IMR-90 (cell line): ENCODE data around the gene MBLAC2. TPM values are rescaled to one million over a fixed set of nuclear protein-coding genes. Genes with fewer than 3 reads are reported as not detected.

Experiments used
- ATAC-seq: fragments of 200-7000 bp; cut with Tn5 transposase; 2 replicates; pipeline ENCODE4 v1.9.1; 2020; ENCODE audit warnings: low read depth, mild to moderate bottlenecking, moderate library complexity
- BruUV-seq: library from RNA; stranded (reverse); fragments of 400-500 nt; replicated peaks from 2 replicates; lab custom pipeline; 2021; lab: Mats Ljungman, UMichigan
- CTCF ChIA-PET: fragments of 300-600 bp; formaldehyde crosslinking; extraction: SDS; loops from one replicate; lab custom pipeline; 2021; ENCODE audit warnings: antibody characterized with exemption; lab: Yijun Ruan, JAX
- POLR2A ChIA-PET: fragments of 300-600 bp; sonication (Branson Sonifier 250); formaldehyde crosslinking; loops from one replicate; lab custom pipeline; 2022; ENCODE audit warnings: antibody characterized with exemption; ENCODE audit not compliant: unreplicated experiment; lab: Charles Lee
- DNase-seq: peaks from one replicate; pipeline ENCODE4 v3.0.0; 2013
- H2AFZ ChIP-seq: replicated peaks from 2 replicates; pipeline ENCODE3; 2013; ENCODE audit warnings: low read length, mild to moderate bottlenecking; ENCODE audit not compliant: poor library complexity
- H2AK5ac ChIP-seq: 2 replicates; pipeline ENCODE4 v1.6.1; 2013; ENCODE audit warnings: low read depth, low read length, inconsistent platforms
- H2AK9ac ChIP-seq: replicated peaks from 2 replicates; pipeline ENCODE3; 2013; ENCODE audit warnings: mild to moderate bottlenecking, low read depth, low read length, moderate library complexity; ENCODE audit not compliant: poor library complexity
- H2BK120ac ChIP-seq: 2 replicates; pipeline ENCODE4 v1.6.1; 2013; ENCODE audit warnings: low read depth, low read length, inconsistent platforms
- H2BK15ac ChIP-seq: 3 replicates; pipeline ENCODE4 v1.6.1; 2013; ENCODE audit warnings: low read depth, low read length, inconsistent platforms
- H2BK20ac ChIP-seq: 2 replicates; pipeline ENCODE4 v1.6.1; 2013; ENCODE audit warnings: low read depth, mild to moderate bottlenecking, inconsistent platforms, low read length, moderate library complexity
- H2BK5ac ChIP-seq: 2 replicates; pipeline ENCODE4 v1.6.1; 2013; ENCODE audit warnings: mild to moderate bottlenecking, low read depth, low read length, inconsistent platforms; ENCODE audit not compliant: poor library complexity, severe bottlenecking
- H3K14ac ChIP-seq: replicated peaks from 2 replicates; pipeline ENCODE4 v1.6.1; 2013; ENCODE audit warnings: low read depth, low read length, inconsistent platforms
- H3K18ac ChIP-seq: 2 replicates; pipeline ENCODE4 v1.6.1; 2013; ENCODE audit warnings: low read depth, low read length, control low read depth
- H3K23ac ChIP-seq: 2 replicates; pipeline ENCODE4 v1.6.1; 2013; ENCODE audit warnings: low read depth, low read length, inconsistent platforms
- H3K27ac ChIP-seq: 2 replicates; pipeline ENCODE4 v1.5.1; 2013; ENCODE audit warnings: mild to moderate bottlenecking, control low read depth, low read length; ENCODE audit not compliant: insufficient read depth
- H3K27me3 ChIP-seq: 2 replicates; pipeline ENCODE4 v1.6.1; 2013; ENCODE audit warnings: low read length; ENCODE audit not compliant: control insufficient read depth, insufficient read depth
- H3K36me3 ChIP-seq: 2 replicates; pipeline ENCODE4 v1.6.1; 2013; ENCODE audit warnings: low read length, mixed read lengths; ENCODE audit not compliant: control insufficient read depth, insufficient read depth
- H3K4ac ChIP-seq: 2 replicates; pipeline ENCODE4 v1.6.1; 2013; ENCODE audit warnings: low read depth, low read length, inconsistent platforms
- H3K4me1 ChIP-seq: 2 replicates; pipeline ENCODE4 v1.6.1; 2013; ENCODE audit warnings: low read length, mixed read lengths; ENCODE audit not compliant: control insufficient read depth, insufficient read depth
- H3K4me2 ChIP-seq: 2 replicates; pipeline ENCODE4 v1.6.1; 2013; ENCODE audit warnings: low read depth, mild to moderate bottlenecking, control low read depth, low read length, moderate library complexity
- H3K4me3 ChIP-seq: 2 replicates; pipeline ENCODE4 v1.5.1; 2013; ENCODE audit warnings: low read depth, mild to moderate bottlenecking, control low read depth, low read length, moderate library complexity; ENCODE audit not compliant: insufficient read depth
- H3K56ac ChIP-seq: 2 replicates; pipeline ENCODE4 v1.6.1; 2013; ENCODE audit warnings: low read length, inconsistent platforms; ENCODE audit not compliant: insufficient read depth; ENCODE audit errors: extremely low read depth
- H3K79me1 ChIP-seq, 2 experiments: 2 replicates each; pipeline ENCODE4 v1.6.1; 2013; ENCODE audit warnings: low read length in 2 of 2, inconsistent platforms in 1 of 2, low read depth in 1 of 2
- H3K9ac ChIP-seq: 2 replicates; pipeline ENCODE4 v1.6.1; 2013; ENCODE audit warnings: low read depth, low read length, control low read depth
- H3K9me1 ChIP-seq: 2 replicates; pipeline ENCODE4 v1.6.1; 2013; ENCODE audit warnings: low read length, inconsistent platforms; ENCODE audit not compliant: insufficient read depth
- H3K9me3 ChIP-seq: 2 replicates; pipeline ENCODE4 v1.6.1; 2013; ENCODE audit warnings: low read length; ENCODE audit not compliant: control insufficient read depth, insufficient read depth
- H4K20me1 ChIP-seq: 2 replicates; pipeline ENCODE4 v1.6.1; 2013; ENCODE audit warnings: low read length, inconsistent platforms; ENCODE audit not compliant: insufficient read depth
- H4K5ac ChIP-seq: 2 replicates; pipeline ENCODE4 v1.6.1; 2013; ENCODE audit warnings: mild to moderate bottlenecking, low read depth, low read length, control low read depth
- H4K8ac ChIP-seq, 2 experiments: 2 replicates each; pipeline ENCODE4 v1.6.1; 2013; ENCODE audit warnings: low read depth in 2 of 2, low read length in 2 of 2, control low read depth in 1 of 2, inconsistent platforms in 1 of 2
- H4K91ac ChIP-seq: 2 replicates; pipeline ENCODE4 v1.6.1; 2013; ENCODE audit warnings: low read depth, low read length, inconsistent platforms; ENCODE audit not compliant: insufficient read depth
- BHLHE40 ChIP-seq: fragments of 150-350 bp; IDR thresholded peaks from 2 replicates; pipeline ENCODE4 v1.6.1; 2016; ENCODE audit warnings: mild to moderate bottlenecking, low read depth, low read length
- CEBPB ChIP-seq: IDR thresholded peaks from 2 replicates; pipeline ENCODE4 v1.6.1; 2012; ENCODE audit warnings: low read depth, low read length, improper control_type of control experiment
- CHD1 ChIP-seq: IDR thresholded peaks from 2 replicates; pipeline ENCODE4 v1.6.1; 2012; ENCODE audit warnings: low read depth, low read length, improper control_type of control experiment
- FOS ChIP-seq: fragments of 150-350 bp; IDR thresholded peaks from 2 replicates; pipeline ENCODE4 v1.6.1; 2016; ENCODE audit warnings: low read depth, low read length
- MAFK ChIP-seq: IDR thresholded peaks from 2 replicates; pipeline ENCODE4 v1.6.1; 2012; ENCODE audit warnings: low read depth, low read length, improper control_type of control experiment
- MXI1 ChIP-seq: IDR thresholded peaks from 2 replicates; pipeline ENCODE4 v1.6.1; 2012; ENCODE audit warnings: low read depth, mild to moderate bottlenecking, low read length, moderate library complexity, borderline replicate concordance
- POLR2A ChIP-seq: IDR thresholded peaks from 2 replicates; pipeline ENCODE4 v1.6.1; 2012; ENCODE audit warnings: mild to moderate bottlenecking, low read depth, low read length
- RCOR1 ChIP-seq: IDR thresholded peaks from 2 replicates; pipeline ENCODE4 v1.6.1; 2012; ENCODE audit warnings: mild to moderate bottlenecking, low read length, improper control_type of control experiment; ENCODE audit not compliant: insufficient replicate concordance
- RFX5 ChIP-seq: IDR thresholded peaks from 2 replicates; pipeline ENCODE4 v1.8.0; 2012; ENCODE audit warnings: low read depth, mild to moderate bottlenecking, low read length, moderate library complexity
- WGBS, 2 experiments: methylation state at CpG; one replicate each; pipeline versions ENCODE4 v1.1.5 to v1.1.7; 2013; ENCODE audit warnings: missing lambda C conversion rate in 2 of 2; ENCODE audit not compliant: insufficient read length in 1 of 2; ENCODE audit errors: extremely low coverage in 2 of 2; 5-methylcytosine and 5-hydroxymethylcytosine counted together
- dilution Hi-C: fragments of 300-500 bp; cut with HindIII; formaldehyde crosslinking; loops from one replicate; pipeline ENCODE4 v1.14.3; 2018; ENCODE audit warnings: low sequenced_read_pairs; ENCODE audit not compliant: unreplicated experiment
- in situ Hi-C: fragments of 300-500 bp; cut with MboI; formaldehyde crosslinking; loops from 3 replicates; pipeline ENCODE4 v1.14.3; 2019; ENCODE audit warnings: low sequenced_read_pairs, inconsistent platforms, mixed read lengths
- intact Hi-C: fragments of 100-400 bp; cut with micrococcal nuclease; formaldehyde crosslinking; loops from 2 replicates; pipeline ENCODE4 v1.10.0; 2022
- polyA plus RNA-seq, 3 experiments: library from polyadenylated mRNA; depleted of rRNA; stranded (reverse); fragments of >200 nt; gene quantifications; 2 replicates each; pipeline ENCODE4 v1.2.3, GENCODE V29; 2012; ENCODE audit warnings: low replicate concordance in 1 of 3
- total RNA-seq: library from RNA; depleted of rRNA; stranded (reverse); fragments of >200 nt; gene quantifications from 2 replicates; pipeline ENCODE4 v1.2.3, GENCODE V29; 2012
- TF ChIP-seq, protein P1 (sequence below): conservative IDR thresholded peaks from 2 replicates; pipeline ENCODE4 v1.5.1; 2012; ENCODE audit warnings: mild to moderate bottlenecking, low read depth, low read length, improper control_type of control experiment

MBLAC2 gene
- total and polyA plus RNA-seq, 2 of the 4 experiments (the other 2 are of a cell fraction): 3.0 to 3.2 TPM

DNA sequence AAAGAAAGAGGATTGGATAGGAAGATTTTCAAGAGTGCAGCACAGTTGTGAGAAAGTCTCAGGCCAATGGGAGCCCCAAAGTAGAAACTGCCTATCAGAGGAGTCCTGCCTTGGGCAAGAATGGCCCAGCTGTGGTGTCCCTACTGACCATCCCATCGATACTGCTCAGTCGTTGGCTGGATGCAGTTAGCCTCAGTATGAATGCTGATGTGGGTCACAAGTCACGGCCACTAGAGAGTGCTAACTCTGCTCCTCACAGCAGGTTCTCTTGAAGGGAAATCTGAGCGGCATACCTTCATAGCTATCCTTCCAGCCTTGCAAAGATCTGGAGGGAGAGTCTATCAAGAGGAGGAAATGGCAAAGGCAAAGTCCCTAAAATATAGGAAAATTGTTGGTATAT, 53.4 kb downstream of the MBLAC2 start:
- H3K4ac ChIP-seq: no peak overlapping the region
- no peaks in the 10 kb centered on the region for H4K20me1 ChIP-seq
- H3K79me1 ChIP-seq: no peaks in the 10 kb centered on the region
- no peak overlapping the region for H2AK5ac ChIP-seq
- WGBS, 2 experiments: no CpG with 5 or more reads among the region's 4 CpGs
- H3K4me3 ChIP-seq: no peak overlapping the region
- H2BK15ac ChIP-seq: no peak overlapping the region
- no peak overlapping the region for H2BK120ac ChIP-seq
- H2BK20ac ChIP-seq: no peak overlapping the region
- H3K36me3 ChIP-seq: no peaks in the 10 kb centered on the region
- DNase-seq (peak; percentile 6), ATAC-seq (peak; percentile 46; the same call in 1 of the 2 replicates)
- H3K9ac ChIP-seq: no peak overlapping the region
- H3K4me2 ChIP-seq: no peak overlapping the region
- H3K23ac ChIP-seq: no peak overlapping the region
- H2AK9ac ChIP-seq: no peak overlapping the region
- no peak overlapping the region for H4K5ac ChIP-seq
- intact Hi-C loops (no loop called here), in situ Hi-C loops (no loop called here), dilution Hi-C loops (no loop called here)
- H3K4me1 ChIP-seq: no peaks in the 10 kb centered on the region
- H3K14ac ChIP-seq: no peak overlapping the region
- peak overlapping the region; percentile 49 for H2AFZ ChIP-seq
- no peaks in the 10 kb centered on the region for H3K9me3 ChIP-seq
- H3K18ac ChIP-seq: no peak overlapping the region
- H3K27me3 ChIP-seq: peaks cover 3% of the 10 kb centered on the region
- CTCF ChIA-PET: interaction anchor here (0.6 to 1.2 kb wide), 2 partner anchors 10 to 109 kb away, joined by 3 to 7 read pairs; no protein-coding TSS in a partner anchor
- H3K56ac ChIP-seq: no peak overlapping the region
- H2BK5ac ChIP-seq: no peak overlapping the region
- TF ChIP-seq CEBPB (no peak), BHLHE40 (no peak), MXI1 (no peak), RFX5 (no peak), FOS (no peak), POLR2A (no peak), MAFK (no peak), CHD1 (no peak), RCOR1 (no peak)
- TF ChIP-seq, protein P1, sequence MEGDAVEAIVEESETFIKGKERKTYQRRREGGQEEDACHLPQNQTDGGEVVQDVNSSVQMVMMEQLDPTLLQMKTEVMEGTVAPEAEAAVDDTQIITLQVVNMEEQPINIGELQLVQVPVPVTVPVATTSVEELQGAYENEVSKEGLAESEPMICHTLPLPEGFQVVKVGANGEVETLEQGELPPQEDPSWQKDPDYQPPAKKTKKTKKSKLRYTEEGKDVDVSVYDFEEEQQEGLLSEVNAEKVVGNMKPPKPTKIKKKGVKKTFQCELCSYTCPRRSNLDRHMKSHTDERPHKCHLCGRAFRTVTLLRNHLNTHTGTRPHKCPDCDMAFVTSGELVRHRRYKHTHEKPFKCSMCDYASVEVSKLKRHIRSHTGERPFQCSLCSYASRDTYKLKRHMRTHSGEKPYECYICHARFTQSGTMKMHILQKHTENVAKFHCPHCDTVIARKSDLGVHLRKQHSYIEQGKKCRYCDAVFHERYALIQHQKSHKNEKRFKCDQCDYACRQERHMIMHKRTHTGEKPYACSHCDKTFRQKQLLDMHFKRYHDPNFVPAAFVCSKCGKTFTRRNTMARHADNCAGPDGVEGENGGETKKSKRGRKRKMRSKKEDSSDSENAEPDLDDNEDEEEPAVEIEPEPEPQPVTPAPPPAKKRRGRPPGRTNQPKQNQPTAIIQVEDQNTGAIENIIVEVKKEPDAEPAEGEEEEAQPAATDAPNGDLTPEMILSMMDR: no peak
- no peak overlapping the region for H3K27ac ChIP-seq
- no peak overlapping the region for H4K8ac ChIP-seq
- no TSS peak for BruUV-seq
- POLR2A ChIA-PET: no interaction called here
- H3K9me1 ChIP-seq: no peaks in the 10 kb centered on the region
- no peak overlapping the region for H4K91ac ChIP-seq
